Ovary (tissue), 3 donors: ENCODE measurements around the gene JAG2.

Source experiments
- EP300 ChIP-seq: sonication (generic); formaldehyde crosslinking; IDR thresholded peaks from one replicate; pipeline ENCODE4 v1.6.1; 2017; ENCODE audit warnings: antibody characterized with exemption
- POLR2A ChIP-seq: fragments of 450-650 bp; IDR thresholded peaks from one replicate; pipeline ENCODE4 v1.6.1; 2017; ENCODE audit warnings: antibody characterized with exemption, mild to moderate bottlenecking, moderate library complexity
- TF ChIP-seq, protein P1 (sequence below), 3 donors: fragments of 450-650 bp in 2 of 3; fragments of 200-600 bp in 1 of 3; IDR thresholded peaks; one replicate each; pipeline versions ENCODE4 v1.5.1 to v1.8.0; 2016 to 2022; ENCODE audit warnings: antibody characterized with exemption in 3 of 3, mild to moderate bottlenecking in 1 of 3
- donor health status: DM: no; HTN: no; CAD: no.

DNA sequence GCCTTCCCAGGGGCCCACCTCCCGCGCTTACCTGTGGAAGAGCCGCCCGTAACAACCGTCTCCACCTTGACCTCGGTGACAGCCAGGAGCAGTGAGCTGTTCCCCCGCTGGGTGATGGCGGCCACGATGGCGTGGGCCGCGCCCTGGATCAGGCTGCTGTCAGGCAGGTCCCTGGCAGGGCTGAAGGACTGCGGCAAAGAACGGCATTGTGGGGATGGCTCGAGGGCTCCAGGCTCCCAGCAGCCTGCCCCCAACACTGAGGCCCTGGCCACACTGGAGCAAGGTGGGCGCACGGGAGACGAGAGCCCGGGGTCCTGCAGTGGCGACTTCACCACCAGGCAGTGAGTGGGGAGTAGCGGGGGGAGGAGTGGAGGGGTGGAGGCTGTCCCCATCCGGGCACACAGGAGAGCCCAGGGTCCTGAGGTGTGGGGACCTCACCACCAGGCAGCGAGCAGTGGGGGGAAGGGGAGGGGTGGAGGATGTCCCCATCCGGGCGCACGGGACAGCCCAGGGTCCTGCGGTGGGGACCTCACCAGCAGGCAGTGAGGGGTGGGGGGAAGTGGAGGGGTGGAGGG lies 25.0 kb downstream of the JAG2 start:
- TF ChIP-seq POLR2A (no peak), EP300 (no peak)
- TF ChIP-seq, protein P1, sequence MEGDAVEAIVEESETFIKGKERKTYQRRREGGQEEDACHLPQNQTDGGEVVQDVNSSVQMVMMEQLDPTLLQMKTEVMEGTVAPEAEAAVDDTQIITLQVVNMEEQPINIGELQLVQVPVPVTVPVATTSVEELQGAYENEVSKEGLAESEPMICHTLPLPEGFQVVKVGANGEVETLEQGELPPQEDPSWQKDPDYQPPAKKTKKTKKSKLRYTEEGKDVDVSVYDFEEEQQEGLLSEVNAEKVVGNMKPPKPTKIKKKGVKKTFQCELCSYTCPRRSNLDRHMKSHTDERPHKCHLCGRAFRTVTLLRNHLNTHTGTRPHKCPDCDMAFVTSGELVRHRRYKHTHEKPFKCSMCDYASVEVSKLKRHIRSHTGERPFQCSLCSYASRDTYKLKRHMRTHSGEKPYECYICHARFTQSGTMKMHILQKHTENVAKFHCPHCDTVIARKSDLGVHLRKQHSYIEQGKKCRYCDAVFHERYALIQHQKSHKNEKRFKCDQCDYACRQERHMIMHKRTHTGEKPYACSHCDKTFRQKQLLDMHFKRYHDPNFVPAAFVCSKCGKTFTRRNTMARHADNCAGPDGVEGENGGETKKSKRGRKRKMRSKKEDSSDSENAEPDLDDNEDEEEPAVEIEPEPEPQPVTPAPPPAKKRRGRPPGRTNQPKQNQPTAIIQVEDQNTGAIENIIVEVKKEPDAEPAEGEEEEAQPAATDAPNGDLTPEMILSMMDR (IDR thresholded peaks at IDR 0.05) = no peak
